GM12878 (cell line): ENCODE data around the gene ATP12A. TPM values are rescaled to one million over a fixed set of nuclear protein-coding genes. Genes with fewer than 3 reads are reported as not detected.

Experiments
- ATAC-seq: fragments of 200-7000 bp; cut with Tn5 transposase; 3 replicates; pipeline ENCODE4 v1.9.1; 2020; ENCODE audit warnings: mild to moderate bottlenecking, moderate library complexity
- BruUV-seq: library from RNA; stranded (reverse); fragments of 400-500 nt; replicated peaks from 2 replicates; lab custom pipeline; 2021; lab: Mats Ljungman, UMichigan
- CTCF ChIA-PET: fragments of 300-600 bp; sonication (Branson Sonifier 250); formaldehyde crosslinking; extraction: SDS; loops from one replicate; lab custom pipeline; 2021; ENCODE audit warnings: inconsistent platforms; lab: Yijun Ruan, JAX
- POLR2A ChIA-PET: fragments of 350-600 bp; formaldehyde crosslinking; extraction: SDS; loops from one replicate; lab custom pipeline; 2021; ENCODE audit warnings: inconsistent platforms; lab: Charles Lee
- RAD21 ChIA-PET: fragments of 300-600 bp; sonication (Branson Sonifier 250); formaldehyde crosslinking; loops from one replicate; lab custom pipeline; 2023; ENCODE audit warnings: antibody characterized with exemption; ENCODE audit not compliant: unreplicated experiment; lab: Charles Lee
- SMC1A ChIA-PET: fragments of 300-600 bp; sonication (Branson Sonifier 250); formaldehyde crosslinking; loops from one replicate; lab custom pipeline; 2023; ENCODE audit not compliant: unreplicated experiment, uncharacterized antibody; lab: Charles Lee
- DNase-seq: peaks from one replicate; pipeline ENCODE4 v3.0.0-alpha.2; 2011; ENCODE audit warnings: low read depth, low spot score
- FAIRE-seq: peaks from 3 replicates; lab custom pipeline; 2011; peaks lifted over from hg19 to GRCh38; lab: Jason Lieb, UNC
- H2AFZ ChIP-seq: 2 replicates; pipeline ENCODE4 v1.6.0; 2011; ENCODE audit warnings: low read depth, low read length, control low read depth; ENCODE audit not compliant: control insufficient read depth
- H3K27ac ChIP-seq: 2 replicates; pipeline ENCODE4 v1.5.1; 2011; ENCODE audit warnings: control low read depth; ENCODE audit not compliant: control insufficient read depth, insufficient read depth
- H3K27me3 ChIP-seq, 2 experiments: replicated peaks in 1 of 2; 2 replicates each; pipeline versions ENCODE4 v1.6.0 to v1.6.1; 2011; ENCODE audit warnings: low read length in 1 of 2; ENCODE audit not compliant: control insufficient read depth in 2 of 2, insufficient read depth in 2 of 2
- H3K36me3 ChIP-seq, 2 experiments: 2 replicates each; pipeline ENCODE4 v1.5.1; 2011; ENCODE audit warnings: low read length in 1 of 2; ENCODE audit not compliant: control insufficient read depth in 2 of 2, insufficient read depth in 2 of 2
- H3K4me1 ChIP-seq: 2 replicates; pipeline ENCODE4 v1.6.1; 2011; ENCODE audit warnings: mild to moderate bottlenecking, low read length, moderate library complexity, mixed read lengths; ENCODE audit not compliant: control insufficient read depth, insufficient read depth
- H3K4me2 ChIP-seq: 2 replicates; pipeline ENCODE4 v1.6.0; 2011; ENCODE audit warnings: control low read depth; ENCODE audit not compliant: control insufficient read depth, insufficient read depth
- H3K4me3 ChIP-seq: fragments of 200-600 bp; sonication (generic); 2 replicates; pipeline ENCODE4 v1.5.1; 2016
- H3K79me2 ChIP-seq: 2 replicates; pipeline ENCODE4 v1.6.0; 2011; ENCODE audit warnings: low read length; ENCODE audit not compliant: control insufficient read depth, insufficient read depth
- H3K9ac ChIP-seq: 2 replicates; pipeline ENCODE4 v1.8.0; 2011; ENCODE audit warnings: low read length, control low read depth, mixed read lengths; ENCODE audit not compliant: control insufficient read depth, insufficient read depth
- H3K9me3 ChIP-seq: replicated peaks from 3 replicates; pipeline ENCODE4 v1.5.1; 2011; ENCODE audit warnings: mild to moderate bottlenecking, low read length; ENCODE audit not compliant: control insufficient read depth, insufficient read depth
- H4K20me1 ChIP-seq: 2 replicates; pipeline ENCODE4 v1.6.0; 2011; ENCODE audit not compliant: control insufficient read depth, insufficient read depth
- BMI1 ChIP-seq: fragments of 450-650 bp; IDR thresholded peaks from 2 replicates; pipeline ENCODE4 v1.6.1; 2016; ENCODE audit warnings: mild to moderate bottlenecking, moderate library complexity, borderline replicate concordance
- CBX3 ChIP-seq: fragments of 200-600 bp; sonication (generic); IDR thresholded peaks from 2 replicates; pipeline ENCODE4 v1.6.1; 2016; ENCODE audit warnings: low read depth, borderline replicate concordance
- CBX5 ChIP-seq: sonication (generic); IDR thresholded peaks from 2 replicates; pipeline ENCODE4 v1.6.1; 2016; ENCODE audit warnings: low read depth, moderate library complexity, mild to moderate bottlenecking, inconsistent platforms
- CTCF ChIP-seq, 3 experiments: IDR thresholded peaks in 2 of 3; conservative IDR thresholded peaks in 1 of 3; 2 replicates each; pipeline ENCODE4 v1.5.1; 2011; ENCODE audit warnings: low read depth in 3 of 3, low read length in 3 of 3, mild to moderate bottlenecking in 3 of 3, control low read depth in 2 of 3, moderate library complexity in 2 of 3, inconsistent platforms in 1 of 3, mixed read lengths in 1 of 3; ENCODE audit not compliant: control insufficient read depth in 2 of 3, insufficient read depth in 1 of 3; ENCODE audit errors: extremely low read depth in 1 of 3
- EGR1 ChIP-seq, 2 experiments: IDR thresholded peaks; 1 replicate in 1 of 2; 2 replicates in 1 of 2; pipeline ENCODE4 v1.6.1; 2011 to 2012; ENCODE audit warnings: low read depth in 2 of 2, low read length in 2 of 2, borderline replicate concordance in 1 of 2, mild to moderate bottlenecking in 1 of 2, moderate library complexity in 1 of 2
- FOXM1 ChIP-seq: IDR thresholded peaks from 2 replicates; pipeline ENCODE4 v1.6.1; 2012; ENCODE audit warnings: low read depth, mild to moderate bottlenecking, inconsistent platforms, low read length, moderate library complexity
- KDM1A ChIP-seq: fragments of 200-600 bp; sonication (generic); IDR thresholded peaks from 2 replicates; pipeline ENCODE4 v1.6.1; 2016; ENCODE audit warnings: borderline replicate concordance
- MLLT1 ChIP-seq: fragments of 450-650 bp; IDR thresholded peaks from 2 replicates; pipeline ENCODE4 v1.6.1; 2016; ENCODE audit warnings: mild to moderate bottlenecking
- MYC ChIP-seq: IDR thresholded peaks from 2 replicates; pipeline ENCODE4 v1.6.1; 2011; ENCODE audit warnings: mild to moderate bottlenecking, low read length, moderate library complexity, inconsistent platforms; ENCODE audit not compliant: insufficient read depth, insufficient replicate concordance, insufficient read length, severe bottlenecking
- RAD21 ChIP-seq: IDR thresholded peaks from 2 replicates; pipeline ENCODE4 v1.6.1; 2011; ENCODE audit warnings: mild to moderate bottlenecking, low read depth, low read length, moderate library complexity; ENCODE audit not compliant: insufficient read depth
- RBBP5 ChIP-seq: fragments of 200-600 bp; sonication (generic); conservative IDR thresholded peaks from 2 replicates; pipeline ENCODE4 v1.6.1; 2016
- WGBS: methylation state at CpG from one replicate; pipeline ENCODE4 v1.1.6; 2016; ENCODE audit warnings: low lambda C conversion rate; ENCODE audit not compliant: insufficient replicate concordance, insufficient coverage; ENCODE audit errors: missing lambda C conversion rate; 5-methylcytosine and 5-hydroxymethylcytosine counted together
- in situ Hi-C: fragments of 300-500 bp; cut with MboI; formaldehyde crosslinking; loops from 9 replicates; pipeline ENCODE4 v1.14.3; 2018; ENCODE audit warnings: mixed read lengths
- intact Hi-C: fragments of 100-400 bp; cut with micrococcal nuclease; formaldehyde crosslinking; loops from one replicate; pipeline ENCODE4 v1.14.2; 2022; ENCODE audit not compliant: unreplicated experiment
- polyA plus RNA-seq, 11 experiments: library from polyadenylated mRNA; depleted of rRNA in 4 of 11; unstranded in 6 of 11; stranded (reverse) in 5 of 11; fragments of >200 nt; fragmentation: Nextera tagmentation in 4 of 11; fragmentation: Illumina TruSeq in 1 of 11; extraction: Ambion mirVana in 4 of 11; extraction: Trizol in 1 of 11; gene quantifications; 1 replicate in 1 of 11; 2 replicates in 10 of 11; pipeline versions ENCODE4 v1.2.1 to v1.2.3, GENCODE V29; 2011 to 2016; ENCODE audit warnings: inconsistent platforms in 2 of 11, missing spikeins in 2 of 11, low read depth in 1 of 11
- total RNA-seq, 4 experiments: library from RNA; depleted of rRNA in 3 of 4; stranded (reverse); fragments of >200 nt in 3 of 4; fragmentation: Illumina TruSeq in 1 of 4; extraction: Trizol in 1 of 4; gene quantifications; 2 replicates each; pipeline versions ENCODE4 v1.2.1 to v1.2.3, GENCODE V29; 2013 to 2021

The ATP12A gene
- total and polyA plus RNA-seq, 10 of the 15 experiments (the other 5 are each of a cell fraction or from before 2014, with no cell fraction given): 0.02 to 0.08 (median 0.04) TPM; not detected in 6

GRCh38 chr13:24659239-24659638 lies 21.0 kb upstream of the ATP12A start:
- FAIRE-seq (no peak), DNase-seq (no peak), ATAC-seq (no peak)
- Histone ChIP-seq H3K9me3 (no peaks in the 10 kb centered on the region), H2AFZ (peak overlapping the region; percentile 59), H3K79me2 (no peaks in the 10 kb centered on the region), H3K4me2 (no peak overlapping the region), H3K4me3 (no peak overlapping the region), H3K4me1 (peaks cover 17% of the 10 kb centered on the region), H3K36me3 (no peaks in the 10 kb centered on the region), H3K9ac (no peak overlapping the region), H3K27me3 (no peaks in the 10 kb centered on the region), H4K20me1 (no peaks in the 10 kb centered on the region), H3K27ac (no peak overlapping the region)
- ChIA-PET SMC1A (interaction anchor here (1.5 kb wide), 1 partner anchor 15 kb away, joined by 5 read pairs; no protein-coding TSS in a partner anchor), CTCF (interaction anchor here (1.2 to 1.3 kb wide), 2 partner anchors 11 to 54 kb away, joined by 3 to 4 read pairs; no protein-coding TSS in a partner anchor), POLR2A (no interaction called here), RAD21 (no interaction called here)
- intact Hi-C loops (no loop called here), in situ Hi-C loops (no loop called here)
- TF ChIP-seq CBX3: no peak
- no peak for TF ChIP-seq FOXM1
- WGBS: 46% methylated on average over 3 of the region's 3 CpGs
- BruUV-seq: no TSS peak

- Histone ChIP-seq H3K27me3 (no peaks in the 10 kb centered on the region), H3K4me1 (peaks cover 17% of the 10 kb centered on the region), H3K79me2 (no peaks in the 10 kb centered on the region), H3K36me3 (no peaks in the 10 kb centered on the region), H3K9me3 (no peaks in the 10 kb centered on the region), H3K4me3 (no peak overlapping the region), H3K27ac (no peak overlapping the region; the same call in 1 of the 2 replicates), H3K9ac (no peak overlapping the region)
- no TSS peak for BruUV-seq
- in situ Hi-C loops (no loop called here), intact Hi-C loops (no loop called here)
- ChIA-PET POLR2A (no interaction called here), RAD21 (no interaction called here)
- no peak for DNase-seq
- no peak for TF ChIP-seq CTCF (IDR thresholded peaks at IDR 0.05 in 2 of 3, conservative IDR thresholded peaks at IDR 0.05 in 1 of 3; ENCODE audit: control insufficient read depth in 2 of 3, extremely low read depth in 1 of 3, insufficient read depth in 1 of 3, low read depth in 3 of 3, low read length in 3 of 3)
- no peak for TF ChIP-seq RBBP5
- TF ChIP-seq CBX5: no peak
- TF ChIP-seq BMI1: no peak
- no peak for TF ChIP-seq KDM1A
- no peak for TF ChIP-seq RAD21
- TF ChIP-seq MLLT1: no peak
- TF ChIP-seq EGR1 (IDR thresholded peaks at IDR 0.05; ENCODE audit: borderline replicate concordance in 1 of 2, low read depth in 2 of 2, low read length in 2 of 2): no peak
- TF ChIP-seq MYC: no peak
- TF ChIP-seq, all 136 proteins: peak for 0
- ATAC-seq: no peak
- no peak for FAIRE-seq
- CTCF ChIA-PET: interaction anchor here (0.6 to 1.3 kb wide), 4 partner anchors 10 to 125 kb away, joined by 3 to 5 read pairs (median 4); no protein-coding TSS in a partner anchor
- no peak overlapping the region for H2AFZ ChIP-seq
- SMC1A ChIA-PET: interaction anchor here (1.5 kb wide), 1 partner anchor 14 kb away, joined by 5 read pairs; no protein-coding TSS in a partner anchor
- H3K4me2 ChIP-seq: no peak overlapping the region
- 49% methylated on average over 4 of the region's 4 CpGs for WGBS
- H4K20me1 ChIP-seq: no peaks in the 10 kb centered on the region
Measured at GRCh38 chr13:24660023-24660741, 20.0 kb upstream of the ATP12A start.
